K562 (cell line): Measurements from ENCODE around the gene CYP24A1. TPM values are rescaled to one million over a fixed set of nuclear protein-coding genes. Genes with fewer than 3 reads are reported as not detected.

ENCODE experiments used
- ATAC-seq: fragments of 200-7000 bp; cut with Tn5 transposase; 3 replicates; pipeline ENCODE4 v1.9.1; 2020; ENCODE audit warnings: moderate library complexity
- BruUV-seq: library from RNA; stranded (reverse); fragments of 400-500 nt; replicated peaks from 2 replicates; lab custom pipeline; 2021; lab: Mats Ljungman, UMichigan
- CTCF ChIA-PET: fragments of 300-600 bp; formaldehyde crosslinking; extraction: SDS; loops from one replicate; lab custom pipeline; 2021; ENCODE audit warnings: low intra/inter-chr PET ratio; lab: Yijun Ruan, JAX
- POLR2A ChIA-PET: fragments of 300-600, 350-650 bp; sonication (Branson Sonifier 250); formaldehyde crosslinking; extraction: SDS; loops from one replicate; lab custom pipeline; 2021; ENCODE audit warnings: antibody characterized with exemption, inconsistent platforms; lab: Yijun Ruan, JAX
- DNase-seq, 4 experiments: peaks; one replicate each; pipeline versions ENCODE4 v3.0.0 to v3.0.0-alpha.2; 2011 to 2018; ENCODE audit warnings: low spot score in 3 of 4, mixed read lengths in 3 of 4; ENCODE audit errors: extremely low read depth in 1 of 4
- FAIRE-seq: peaks from 2 replicates; lab custom pipeline; 2011; peaks lifted over from hg19 to GRCh38; lab: Jason Lieb, UNC
- H2AFZ ChIP-seq: 2 replicates; pipeline ENCODE4 v1.6.0; 2011; ENCODE audit warnings: low read depth, low read length, control low read depth, inconsistent platforms
- H3K27ac ChIP-seq: fragments of 200-600 bp; 3 replicates; pipeline ENCODE4 v1.8.0; 2011; ENCODE audit warnings: low read depth, mild to moderate bottlenecking, control low read depth, inconsistent platforms, low read length, moderate library complexity, mixed read lengths; ENCODE audit errors: extremely low read depth
- H3K27me3 ChIP-seq, 2 experiments: fragments of 300-600 bp in 1 of 2; 2 replicates in 1 of 2; 3 replicates in 1 of 2; pipeline versions ENCODE4 v1.6.0 to v1.8.0; 2011; ENCODE audit warnings: inconsistent platforms in 2 of 2, low read length in 2 of 2, mild to moderate bottlenecking in 1 of 2, mixed read lengths in 1 of 2, moderate library complexity in 1 of 2; ENCODE audit not compliant: control insufficient read depth in 2 of 2, insufficient read depth in 2 of 2
- H3K36me3 ChIP-seq: fragments of 300-600 bp; 3 replicates; pipeline ENCODE4 v1.8.0; 2011; ENCODE audit warnings: mild to moderate bottlenecking, low read length, inconsistent platforms; ENCODE audit not compliant: control insufficient read depth, insufficient read depth
- H3K4me1 ChIP-seq, 2 experiments: fragments of 200-600 bp in 1 of 2; replicated peaks in 1 of 2; 2 replicates in 1 of 2; 3 replicates in 1 of 2; pipeline versions ENCODE4 v1.5.1 to v1.8.0; 2011; ENCODE audit warnings: inconsistent platforms in 2 of 2, low read length in 2 of 2, mild to moderate bottlenecking in 1 of 2, mixed read lengths in 1 of 2, moderate library complexity in 1 of 2; ENCODE audit not compliant: control insufficient read depth in 2 of 2, insufficient read depth in 2 of 2
- H3K4me2 ChIP-seq: 2 replicates; pipeline ENCODE4 v1.6.1; 2011; ENCODE audit warnings: low read length, control low read depth, inconsistent platforms, mixed read lengths; ENCODE audit not compliant: insufficient read depth
- H3K4me3 ChIP-seq: fragments of 200-600 bp; sonication (generic), shearing (Covaris generic); 2 replicates; pipeline ENCODE4 v1.5.1; 2016; ENCODE audit warnings: control low read depth, inconsistent platforms
- H3K79me2 ChIP-seq: fragments of 200-600 bp; 3 replicates; pipeline ENCODE4 v1.8.0; 2011; ENCODE audit warnings: low read length, inconsistent platforms; ENCODE audit not compliant: control insufficient read depth, insufficient read depth
- H3K9ac ChIP-seq, 2 experiments: 2 replicates each; pipeline versions ENCODE4 v1.6.0 to v1.6.1; 2011; ENCODE audit warnings: low read depth in 2 of 2, low read length in 2 of 2, control low read depth in 1 of 2, inconsistent platforms in 1 of 2, mild to moderate bottlenecking in 1 of 2, mixed read lengths in 1 of 2; ENCODE audit not compliant: insufficient read depth in 1 of 2
- H3K9me1 ChIP-seq: one replicate; pipeline ENCODE4 v1.6.0; 2011; ENCODE audit warnings: inconsistent platforms, mild to moderate bottlenecking, low read length, moderate library complexity; ENCODE audit not compliant: control insufficient read depth, insufficient read depth
- H3K9me3 ChIP-seq: replicated peaks from 2 replicates; pipeline ENCODE4 v1.5.1; 2011; ENCODE audit warnings: low read depth, low read length, inconsistent platforms; ENCODE audit not compliant: control insufficient read depth, insufficient read depth
- H4K20me1 ChIP-seq: replicated peaks from 2 replicates; pipeline ENCODE4 v1.6.1; 2011; ENCODE audit warnings: low read length, inconsistent platforms, mixed read lengths; ENCODE audit not compliant: control insufficient read depth, insufficient read depth
- CBX8 ChIP-seq: fragments of 200-600 bp; sonication (generic); IDR thresholded peaks from 2 replicates; pipeline ENCODE4 v1.6.1; 2012; ENCODE audit warnings: borderline replicate concordance, mixed run types, low read depth, mild to moderate bottlenecking, moderate library complexity, mixed read lengths, low read length, control low read depth, inconsistent platforms; ENCODE audit not compliant: poor library complexity, severe bottlenecking; ENCODE audit errors: extremely low read depth
- FOXP1 ChIP-seq: sonication (generic); formaldehyde crosslinking; IDR thresholded peaks from 2 replicates; pipeline ENCODE4 v1.8.0; 2022; ENCODE audit warnings: mild to moderate bottlenecking, missing genetic modification reagents
- HEY1 ChIP-seq: fragments of 250-450 bp; sonication (Bioruptor Pico); IDR thresholded peaks from 2 replicates; pipeline ENCODE4 v1.5.0; 2020; ENCODE audit warnings: mild to moderate bottlenecking, moderate library complexity, borderline replicate concordance
- MTA3 ChIP-seq: fragments of 450-650 bp; formaldehyde crosslinking; IDR thresholded peaks from 2 replicates; pipeline ENCODE4 v1.6.1; 2017; ENCODE audit warnings: mild to moderate bottlenecking, borderline replicate concordance
- NR2C1 ChIP-seq, 2 experiments: fragments of 450-650 bp; IDR thresholded peaks; 2 replicates each; pipeline ENCODE4 v1.6.1; 2017; ENCODE audit warnings: mild to moderate bottlenecking in 2 of 2, antibody characterized with exemption in 1 of 2, inconsistent platforms in 1 of 2, missing compliant biosample characterization in 1 of 2, missing genetic modification characterization in 1 of 2
- RBBP5 ChIP-seq: fragments of 200-600 bp; sonication (generic); IDR thresholded peaks from 2 replicates; pipeline ENCODE4 v1.6.1; 2012; ENCODE audit warnings: borderline replicate concordance, mild to moderate bottlenecking, low read length, control low read depth, inconsistent platforms; ENCODE audit not compliant: insufficient read depth, poor library complexity, severe bottlenecking
- TEAD4 ChIP-seq, 2 experiments: sonication (generic) in 1 of 2; formaldehyde crosslinking in 1 of 2; IDR thresholded peaks; 2 replicates each; pipeline versions ENCODE4 v1.6.1 to v1.8.0; 2012 to 2022; ENCODE audit warnings: borderline replicate concordance in 1 of 2, inconsistent platforms in 1 of 2, low read length in 1 of 2, mild to moderate bottlenecking in 1 of 2, missing genetic modification reagents in 1 of 2
- ZC3H11A ChIP-seq: IDR thresholded peaks from 2 replicates; pipeline ENCODE4 v1.6.1; 2012; ENCODE audit warnings: low read depth, low read length, improper control_type of control experiment
- ZC3H4 ChIP-seq: sonication (generic); formaldehyde crosslinking; IDR thresholded peaks from 2 replicates; pipeline ENCODE4 v1.9.0; 2021; ENCODE audit warnings: missing genetic modification reagents, borderline replicate concordance
- ZNF263 ChIP-seq: sonication (generic); formaldehyde crosslinking; IDR thresholded peaks from 2 replicates; pipeline ENCODE4 v1.8.0; 2022; ENCODE audit warnings: mild to moderate bottlenecking, missing genetic modification reagents, borderline replicate concordance
- ZNF3 ChIP-seq: fragments of 250-450 bp; sonication (Bioruptor Pico); IDR thresholded peaks from 2 replicates; pipeline ENCODE4 v1.5.0; 2021; ENCODE audit warnings: mild to moderate bottlenecking, moderate library complexity
- ZNF584 ChIP-seq: fragments of 200-800 bp; sonication (Bioruptor generic); IDR thresholded peaks from 2 replicates; pipeline ENCODE4 v1.6.1; 2016; ENCODE audit warnings: low read depth, mild to moderate bottlenecking, missing genetic modification characterization, missing compliant biosample characterization
- ZNF644 ChIP-seq: fragments of 200-800 bp; sonication (Bioruptor generic); IDR thresholded peaks from 2 replicates; pipeline ENCODE4 v1.6.1; 2016; ENCODE audit warnings: low read depth, missing genetic modification characterization, missing compliant biosample characterization
- WGBS: fragments of 100-300 bp; shearing (Covaris generic); methylation state at CpG from one replicate; pipeline ENCODE4 v1.1.6; 2016; ENCODE audit warnings: low coverage, mixed read lengths; ENCODE audit not compliant: insufficient coverage; ENCODE audit errors: missing lambda C conversion rate; 5-methylcytosine and 5-hydroxymethylcytosine counted together
- in situ Hi-C: fragments of 300-500 bp; cut with MboI; formaldehyde crosslinking; loops from 4 replicates; pipeline ENCODE4 v1.15.0; 2018; ENCODE audit warnings: inconsistent platforms, mixed read lengths
- intact Hi-C: fragments of 100-400 bp; cut with micrococcal nuclease; formaldehyde crosslinking; loops from 2 replicates; pipeline ENCODE4 v1.14.2; 2022
- polyA plus RNA-seq, 8 experiments: library from polyadenylated mRNA; depleted of rRNA in 4 of 8; stranded (reverse) in 5 of 8; unstranded in 3 of 8; fragments of >200 nt; fragmentation: Nextera tagmentation in 2 of 8; fragmentation: Illumina TruSeq in 1 of 8; extraction: Ambion mirVana in 2 of 8; extraction: Trizol in 1 of 8; gene quantifications; 2 replicates each; pipeline versions ENCODE4 v1.2.1 to v1.2.3, GENCODE V29; 2011 to 2014; ENCODE audit warnings: inconsistent platforms in 1 of 8, missing spikeins in 1 of 8
- total RNA-seq, 7 experiments: library from RNA; depleted of rRNA in 6 of 7; stranded (reverse); fragments of >200 nt in 6 of 7; fragmentation: Illumina TruSeq in 2 of 7; extraction: Trizol in 2 of 7; gene quantifications; 2 replicates each; pipeline versions ENCODE4 v1.2.1 to v1.2.3, GENCODE V29; 2011 to 2021; ENCODE audit warnings: low replicate concordance in 1 of 7
- TF ChIP-seq, protein P1 (sequence below): sonication (generic); formaldehyde crosslinking; IDR thresholded peaks from 2 replicates; pipeline ENCODE4 v1.9.0; 2022; ENCODE audit warnings: mild to moderate bottlenecking, missing genetic modification reagents

The CYP24A1 gene
- total and polyA plus RNA-seq, 9 of the 15 experiments (the other 6 are each of a cell fraction or from before 2014, with no cell fraction given): 0.04 TPM; not detected in 8

DNA sequence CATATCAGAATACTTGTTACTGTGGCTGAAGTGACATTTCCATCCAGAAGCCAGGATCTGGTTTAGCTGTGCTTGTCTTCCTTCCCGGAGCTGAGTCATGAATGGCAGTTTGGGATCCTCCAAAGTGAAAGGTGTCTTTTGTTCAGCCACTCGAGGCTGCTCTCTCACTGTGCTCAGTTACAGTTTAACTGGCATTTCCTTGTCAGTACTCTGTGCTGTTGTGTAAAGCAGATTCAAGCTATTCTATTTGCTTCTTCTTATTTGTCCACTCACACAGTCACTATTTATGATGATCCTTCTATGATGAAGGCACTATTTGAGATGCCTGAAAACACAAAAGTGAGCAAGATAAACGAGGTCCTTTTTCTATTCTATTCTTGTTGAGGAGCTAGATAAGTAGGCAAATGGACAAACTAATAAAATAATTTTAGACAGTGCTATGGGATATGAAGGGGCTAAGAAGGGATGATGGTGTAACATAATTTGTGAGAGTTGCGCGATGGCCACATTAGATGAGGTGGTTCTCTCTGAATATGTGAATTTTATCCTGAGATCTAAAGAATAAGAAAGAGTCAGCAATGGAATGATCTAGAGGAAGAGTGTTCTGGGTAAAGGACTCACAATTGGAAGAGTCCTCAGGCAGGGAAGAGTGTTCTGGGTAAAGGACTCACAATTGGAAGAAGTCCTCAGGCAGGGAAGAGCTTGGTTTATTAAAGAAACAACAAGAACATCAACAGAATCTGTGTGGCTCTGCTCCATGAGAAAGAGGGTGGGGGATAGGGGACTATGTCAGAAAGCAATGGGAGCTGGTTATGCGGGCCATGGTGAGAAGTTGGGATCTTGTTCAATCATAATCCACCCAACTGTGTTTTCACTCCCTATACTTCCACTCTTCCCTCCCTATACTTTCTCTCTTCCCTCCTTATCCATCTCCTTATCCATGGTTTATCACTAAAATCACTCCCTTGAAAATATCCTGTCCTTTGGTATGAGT, 40.1 kb downstream of the CYP24A1 start:
- no peak overlapping the region for H3K4me3 ChIP-seq
- in situ Hi-C loops (no loop called here), intact Hi-C loops (no loop called here)
- BruUV-seq: no TSS peak
- no peak for ATAC-seq
- ChIA-PET POLR2A (no interaction called here), CTCF (interaction anchor here (0.6 kb wide), 1 partner anchor 42 kb away, joined by 4 read pairs; no protein-coding TSS in a partner anchor)
- no peaks in the 10 kb centered on the region; a peak in 1 of 5 replicates for H3K4me1 ChIP-seq
- H3K27ac ChIP-seq: no peak overlapping the region
- no peak overlapping the region for H3K9ac ChIP-seq
- WGBS: 6% methylated on average over 6 of the region's 6 CpGs
- H3K79me2 ChIP-seq: no peaks in the 10 kb centered on the region
- no peak for DNase-seq
- no peaks in the 10 kb centered on the region for H3K9me3 ChIP-seq
- H2AFZ ChIP-seq: no peak overlapping the region
- H3K4me2 ChIP-seq: no peak overlapping the region
- no peaks in the 10 kb centered on the region for H3K9me1 ChIP-seq
- TF ChIP-seq ZNF263 (CRISPR knock-in tag): no peak
- TF ChIP-seq MTA3: no peak
- TF ChIP-seq NR2C1 (IDR thresholded peaks at IDR 0.05): no peak
- TF ChIP-seq NR2C1 (tag; IDR thresholded peaks at IDR 0.05): no peak
- no peak for TF ChIP-seq ZNF3 (CRISPR knock-in tag)
- no peak for TF ChIP-seq ZC3H4
- TF ChIP-seq RBBP5: no peak
- TF ChIP-seq ZC3H11A: no peak
- TF ChIP-seq CBX8: no peak
- TF ChIP-seq HEY1 (CRISPR knock-in tag): no peak
- TF ChIP-seq, protein P1, sequence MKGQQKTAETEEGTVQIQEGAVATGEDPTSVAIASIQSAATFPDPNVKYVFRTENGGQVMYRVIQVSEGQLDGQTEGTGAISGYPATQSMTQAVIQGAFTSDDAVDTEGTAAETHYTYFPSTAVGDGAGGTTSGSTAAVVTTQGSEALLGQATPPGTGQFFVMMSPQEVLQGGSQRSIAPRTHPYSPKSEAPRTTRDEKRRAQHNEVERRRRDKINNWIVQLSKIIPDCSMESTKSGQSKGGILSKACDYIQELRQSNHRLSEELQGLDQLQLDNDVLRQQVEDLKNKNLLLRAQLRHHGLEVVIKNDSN (CRISPR knock-in tag): no peak
- TF ChIP-seq TEAD4 (IDR thresholded peaks at IDR 0.05; ENCODE audit: low read length): no peak
- TF ChIP-seq TEAD4 (CRISPR knock-in tag; IDR thresholded peaks at IDR 0.05; ENCODE audit: borderline replicate concordance): no peak
- no peak for TF ChIP-seq ZNF584 (CRISPR knock-in tag)
- TF ChIP-seq FOXP1 (CRISPR knock-in tag): no peak
- no peak for TF ChIP-seq ZNF644
- H4K20me1 ChIP-seq: no peaks in the 10 kb centered on the region
- FAIRE-seq: no peak
- no peaks in the 10 kb centered on the region; a peak in 1 of 5 replicates for H3K27me3 ChIP-seq
- H3K36me3 ChIP-seq: no peaks in the 10 kb centered on the region
